ENCODE data around the gene SLC28A2.
"Not testable (repeated sequence)": the region's sequence is repeated elsewhere in the genome, so short reads cannot be mapped to it uniquely, and the experiment has no call there.

SLC28A2 gene

DNA sequence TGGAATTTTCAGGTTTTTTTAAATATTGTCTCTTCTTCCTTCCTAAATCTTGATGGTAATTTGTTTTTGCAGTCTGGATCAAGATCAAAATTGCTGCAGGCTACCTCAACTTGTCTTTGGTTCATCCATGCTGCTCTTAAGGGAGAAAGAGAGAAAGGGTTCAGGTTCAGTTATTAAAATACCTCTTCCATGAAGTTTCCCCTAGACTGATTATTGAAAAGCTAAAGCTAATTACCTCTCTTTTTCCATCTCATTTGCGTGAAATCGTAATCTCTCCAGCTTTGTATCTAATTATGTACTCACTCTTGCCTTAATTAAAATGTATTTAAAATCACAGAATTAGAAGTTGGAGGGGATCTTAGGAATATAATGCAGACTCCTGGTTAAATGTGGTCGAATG lies 52.7 kb downstream of the SLC28A2 start:
- TF ChIP-seq, protein P1, sequence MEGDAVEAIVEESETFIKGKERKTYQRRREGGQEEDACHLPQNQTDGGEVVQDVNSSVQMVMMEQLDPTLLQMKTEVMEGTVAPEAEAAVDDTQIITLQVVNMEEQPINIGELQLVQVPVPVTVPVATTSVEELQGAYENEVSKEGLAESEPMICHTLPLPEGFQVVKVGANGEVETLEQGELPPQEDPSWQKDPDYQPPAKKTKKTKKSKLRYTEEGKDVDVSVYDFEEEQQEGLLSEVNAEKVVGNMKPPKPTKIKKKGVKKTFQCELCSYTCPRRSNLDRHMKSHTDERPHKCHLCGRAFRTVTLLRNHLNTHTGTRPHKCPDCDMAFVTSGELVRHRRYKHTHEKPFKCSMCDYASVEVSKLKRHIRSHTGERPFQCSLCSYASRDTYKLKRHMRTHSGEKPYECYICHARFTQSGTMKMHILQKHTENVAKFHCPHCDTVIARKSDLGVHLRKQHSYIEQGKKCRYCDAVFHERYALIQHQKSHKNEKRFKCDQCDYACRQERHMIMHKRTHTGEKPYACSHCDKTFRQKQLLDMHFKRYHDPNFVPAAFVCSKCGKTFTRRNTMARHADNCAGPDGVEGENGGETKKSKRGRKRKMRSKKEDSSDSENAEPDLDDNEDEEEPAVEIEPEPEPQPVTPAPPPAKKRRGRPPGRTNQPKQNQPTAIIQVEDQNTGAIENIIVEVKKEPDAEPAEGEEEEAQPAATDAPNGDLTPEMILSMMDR (IDR thresholded peaks at IDR 0.05; ENCODE audit: low read depth, low read length): no peak
- Histone ChIP-seq H3K36me3 (no peaks in the 10 kb centered on the region), H3K27me3 (ENCODE audit: insufficient read depth, low read depth, severe bottlenecking) (no peaks in the 10 kb centered on the region), H3K4me3 (ENCODE audit: low read depth, low read length) (no peak overlapping the region), H3K9me3 (ENCODE audit: severe bottlenecking) (peaks cover 2% of the 10 kb centered on the region), H3K27ac (no peak overlapping the region)
- DNase-seq: no peak

DNA sequence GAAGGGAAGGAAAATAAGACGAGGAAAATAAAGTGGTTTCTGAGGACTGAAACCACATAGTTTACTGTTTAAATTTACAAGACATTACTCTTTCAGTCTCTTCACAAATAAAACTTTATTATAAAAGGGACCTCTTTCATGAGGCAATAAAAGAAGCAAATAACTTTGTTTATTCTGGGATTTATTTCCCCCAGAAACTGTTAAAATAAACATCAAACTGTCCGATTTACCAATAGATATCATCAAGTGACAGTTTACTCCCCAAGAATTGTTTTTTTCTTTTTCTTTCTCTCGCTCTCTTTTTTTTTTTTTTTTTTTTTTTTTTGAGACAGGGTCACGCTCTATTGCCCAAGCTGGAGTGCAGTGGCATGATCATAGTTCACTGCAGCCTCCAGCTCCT lies 54.1 kb downstream of the SLC28A2 start:
- H3K27me3 ChIP-seq (ENCODE audit: insufficient read depth, low read depth, severe bottlenecking): no peaks in the 10 kb centered on the region
- no peak overlapping the region for H3K27ac ChIP-seq
- H3K36me3 ChIP-seq: no peaks in the 10 kb centered on the region
- H3K4me3 ChIP-seq (ENCODE audit: low read depth, low read length): no peak overlapping the region
- no peak for DNase-seq
- H3K9me3 ChIP-seq (ENCODE audit: severe bottlenecking): peaks cover 2% of the 10 kb centered on the region
- TF ChIP-seq, protein P1 (IDR thresholded peaks at IDR 0.05; ENCODE audit: low read depth, low read length): no peak

DNA sequence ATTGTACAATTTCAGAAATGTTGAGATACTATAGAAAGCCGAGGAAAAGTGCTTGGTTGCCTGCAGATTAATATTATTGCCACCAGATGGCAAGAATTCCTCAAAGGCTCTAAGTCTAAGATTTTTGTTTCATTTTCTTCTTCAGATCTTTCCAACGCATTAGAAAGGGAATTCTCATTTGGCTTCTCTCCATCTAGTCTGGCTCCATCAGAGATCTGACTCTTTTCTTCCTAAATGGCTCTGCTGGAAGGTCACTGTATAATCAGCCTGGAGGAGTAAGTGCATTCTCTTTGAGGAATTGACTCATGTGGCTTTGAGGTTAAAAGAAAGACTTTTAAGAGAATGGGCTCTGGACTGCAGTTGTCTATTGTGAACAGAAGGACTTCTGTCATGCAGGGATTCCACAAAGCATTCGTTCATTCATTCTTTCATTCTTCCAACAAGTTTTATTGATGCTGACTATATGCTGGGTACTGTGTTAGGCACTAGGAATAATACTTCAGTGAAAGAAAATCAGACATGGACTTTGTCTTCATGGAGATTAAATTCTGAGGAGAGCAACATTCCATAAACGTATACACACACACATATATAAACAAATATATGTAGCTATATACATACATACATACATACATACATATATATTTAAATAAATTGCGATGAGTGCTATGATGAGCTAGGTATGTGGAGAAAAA lies 55.3 kb downstream of the SLC28A2 start:
- DNase-seq: no peak
- TF ChIP-seq, protein P1 (IDR thresholded peaks at IDR 0.05; ENCODE audit: low read depth, low read length): peak; percentile 16; the same call in 1 of the 2 replicates
- Histone ChIP-seq H3K4me3 (ENCODE audit: low read depth, low read length) (no peak overlapping the region), H3K27me3 (ENCODE audit: insufficient read depth, low read depth, severe bottlenecking) (no peaks in the 10 kb centered on the region), H3K27ac (no peak overlapping the region), H3K36me3 (no peaks in the 10 kb centered on the region), H3K9me3 (ENCODE audit: severe bottlenecking) (peaks cover 2% of the 10 kb centered on the region)

DNA sequence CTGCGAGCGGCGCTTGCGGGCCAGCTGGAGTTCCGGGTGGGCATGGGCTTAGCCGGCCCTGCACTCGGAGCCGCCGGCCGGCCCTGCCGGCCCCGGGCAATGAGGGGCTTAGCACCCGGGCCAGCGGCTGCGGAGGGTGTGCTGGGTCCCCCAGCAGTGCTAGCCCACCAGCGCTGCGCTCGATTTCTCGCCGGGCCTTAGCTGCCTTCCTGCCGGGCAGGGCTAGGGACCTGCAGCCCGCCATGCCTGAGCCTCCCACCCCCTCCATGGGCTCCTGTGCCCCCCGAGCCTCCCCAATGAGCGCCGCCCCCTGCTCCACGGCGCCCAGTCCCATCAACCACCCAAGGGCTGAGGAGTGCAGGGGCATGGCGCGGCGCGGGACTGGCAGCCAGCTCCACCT lies 62.1 kb downstream of the SLC28A2 start:
- not testable (repeated sequence) for H3K4me3 ChIP-seq (ENCODE audit: low read depth, low read length); H3K36me3 ChIP-seq; H3K9me3 ChIP-seq (ENCODE audit: severe bottlenecking); H3K27ac ChIP-seq; H3K27me3 ChIP-seq (ENCODE audit: insufficient read depth, low read depth, severe bottlenecking); DNase-seq

DNA sequence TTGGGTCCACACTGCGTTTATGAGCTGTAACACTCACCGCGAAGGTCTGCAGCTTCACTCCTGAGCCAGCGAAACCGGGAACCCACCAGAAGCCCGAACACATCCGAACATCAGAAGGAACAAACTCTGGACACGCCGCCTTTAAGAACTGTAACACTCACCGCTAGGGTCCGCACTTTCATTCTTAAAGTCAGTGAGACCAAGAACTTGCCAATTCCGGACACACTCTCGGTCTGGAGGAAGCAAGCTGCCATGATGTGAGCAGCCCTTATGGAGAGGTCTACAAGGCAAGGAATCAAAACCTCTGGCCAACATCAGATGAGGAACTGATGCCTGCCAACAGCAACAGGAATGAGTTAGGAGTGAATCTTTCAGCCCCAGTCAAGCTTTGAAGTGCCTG lies 62.9 kb downstream of the SLC28A2 start:
- Histone ChIP-seq H3K4me3 (ENCODE audit: low read depth, low read length) (no peak overlapping the region), H3K27ac (no peak overlapping the region), H3K9me3 (ENCODE audit: severe bottlenecking) (no peaks in the 10 kb centered on the region), H3K36me3 (no peaks in the 10 kb centered on the region), H3K27me3 (ENCODE audit: insufficient read depth, low read depth, severe bottlenecking) (no peaks in the 10 kb centered on the region)
- TF ChIP-seq, protein P1 (IDR thresholded peaks at IDR 0.05; ENCODE audit: low read depth, low read length): no peak
- DNase-seq: no peak

DNA sequence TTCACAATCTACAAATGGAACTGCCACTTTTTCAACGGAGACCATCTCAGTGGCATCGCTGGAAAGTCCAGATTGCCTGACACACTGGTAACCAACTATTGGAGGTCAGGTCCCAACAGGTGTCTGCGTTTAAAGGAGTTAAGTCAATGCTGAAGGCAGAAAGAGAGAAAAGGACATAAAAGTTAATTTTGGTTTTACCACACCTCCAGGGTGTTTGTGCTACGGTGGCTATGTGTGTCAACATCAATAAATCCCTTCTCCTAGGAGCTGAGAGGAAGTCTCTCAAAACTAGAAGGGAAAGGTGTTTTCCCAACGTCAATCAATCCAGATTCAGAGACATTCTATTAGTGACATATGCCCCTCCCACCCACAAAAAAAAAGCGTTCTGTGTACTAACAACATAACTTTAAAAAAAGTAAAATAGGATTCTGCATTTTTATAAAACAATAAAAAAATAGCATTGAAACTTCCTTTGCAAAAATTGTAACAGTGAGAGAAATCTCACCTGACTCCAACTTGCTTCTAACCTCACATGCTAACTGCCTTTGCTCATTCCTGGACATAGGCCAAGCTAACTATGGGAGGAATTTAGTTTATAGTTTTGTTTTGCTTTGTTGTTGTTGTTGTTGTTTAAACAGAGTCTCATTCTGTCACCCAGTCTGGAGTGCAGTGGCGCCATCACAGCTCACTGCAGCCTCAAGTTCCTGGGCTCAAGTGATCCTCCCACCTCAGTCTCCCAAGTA lies 67.6 kb downstream of the SLC28A2 start:
- Histone ChIP-seq H3K4me3 (ENCODE audit: low read depth, low read length) (no peak overlapping the region), H3K36me3 (no peaks in the 10 kb centered on the region), H3K27ac (no peak overlapping the region), H3K9me3 (ENCODE audit: severe bottlenecking) (no peaks in the 10 kb centered on the region), H3K27me3 (ENCODE audit: insufficient read depth, low read depth, severe bottlenecking) (no peaks in the 10 kb centered on the region)
- TF ChIP-seq, protein P1 (IDR thresholded peaks at IDR 0.05; ENCODE audit: low read depth, low read length): no peak
- DNase-seq: no peak
